AG04450 (cell line): Measurements from ENCODE around the gene TAF12. TPM values are rescaled to one million over a fixed set of nuclear protein-coding genes. Genes with fewer than 3 reads are reported as not detected.

Experiments
- CTCF ChIA-PET: fragments of 300-600, 350-600 bp; formaldehyde crosslinking; extraction: SDS; loops from one replicate; lab custom pipeline; 2022; ENCODE audit warnings: antibody characterized with exemption, inconsistent platforms; lab: Charles Lee
- POLR2A ChIA-PET: fragments of 350-600 bp; formaldehyde crosslinking; extraction: SDS; loops from one replicate; lab custom pipeline; 2021; ENCODE audit warnings: antibody characterized with exemption, inconsistent platforms; lab: Yijun Ruan, JAX
- DNase-seq: peaks from one replicate; pipeline ENCODE4 v3.0.0-alpha.2; 2011; ENCODE audit warnings: low read depth, low spot score
- H3K27ac ChIP-seq: one replicate; pipeline ENCODE4 v1.5.1; 2012; ENCODE audit warnings: low read depth, low read length, control low read depth
- H3K27me3 ChIP-seq: one replicate; pipeline ENCODE4 v1.6.0; 2012; ENCODE audit warnings: low read length; ENCODE audit not compliant: control insufficient read depth, insufficient read depth
- H3K4me3 ChIP-seq: 2 replicates; pipeline ENCODE4 v1.5.1; 2011; ENCODE audit warnings: mild to moderate bottlenecking, low read depth, low read length, control low read depth
- H3K9me3 ChIP-seq: 2 replicates; pipeline ENCODE4 v1.5.1; 2012; ENCODE audit warnings: low read length; ENCODE audit not compliant: control insufficient read depth, insufficient read depth
- CTCF ChIP-seq: IDR thresholded peaks from 2 replicates; pipeline ENCODE4 v1.5.1; 2011; ENCODE audit warnings: low read depth, low read length, control low read depth, inconsistent platforms
- polyA plus RNA-seq: library from polyadenylated mRNA; depleted of rRNA; stranded (reverse); fragments of >200 nt; gene quantifications from 2 replicates; pipeline ENCODE4 v1.2.3, GENCODE V29; 2011; rRNA removed
- small RNA-seq: library from RNA; depleted of rRNA; stranded (forward); fragments of <200 nt; gene quantifications from one replicate; pipeline ENCODE3, GENCODE V24; 2012; ENCODE audit warnings: low read depth; ENCODE audit not compliant: insufficient read length

TAF12 gene
- polyA plus RNA-seq, 1 experiment, result 54.2 TPM

GRCh38 chr1:28565726-28566125 is 77.1 kb downstream of the TAF12 start:
- TF ChIP-seq CTCF, result no peak
- Histone ChIP-seq H3K9me3 (no peaks in the 10 kb centered on the region), H3K27ac (no peak overlapping the region), H3K27me3 (no peaks in the 10 kb centered on the region), H3K4me3 (no peak overlapping the region)
- POLR2A ChIA-PET, result interaction anchor here (1.5 kb wide), 1 partner anchor 16 kb away, joined by 5 read pairs; no protein-coding TSS in a partner anchor
- no peak for DNase-seq
- CTCF ChIA-PET, result no interaction called here

- Histone ChIP-seq H3K9me3 (no peaks in the 10 kb centered on the region), H3K27me3 (no peaks in the 10 kb centered on the region), H3K4me3 (no peak overlapping the region), H3K27ac (no peak overlapping the region)
- DNase-seq, result no peak
- ChIA-PET CTCF (no interaction called here), POLR2A (interaction anchor here (1.5 kb wide), 1 partner anchor 17 kb away, joined by 5 read pairs; no protein-coding TSS in a partner anchor)
- no peak for TF ChIP-seq CTCF
Observed at GRCh38 chr1:28565040-28565439, 77.8 kb downstream of the TAF12 start.

GRCh38 chr1:28564310-28564709 is 78.6 kb downstream of the TAF12 start:
- no peak for TF ChIP-seq CTCF
- no peaks in the 10 kb centered on the region for H3K9me3 ChIP-seq
- DNase-seq, result no peak
- H3K27ac ChIP-seq, result no peak overlapping the region
- no peaks in the 10 kb centered on the region for H3K27me3 ChIP-seq
- CTCF ChIA-PET, result no interaction called here
- POLR2A ChIA-PET, result interaction anchor here (1.5 kb wide), 1 partner anchor 17 kb away, joined by 5 read pairs; no protein-coding TSS in a partner anchor
- H3K4me3 ChIP-seq, result no peak overlapping the region

GRCh38 chr1:28560886-28561285 is 82.0 kb downstream of the TAF12 start:
- POLR2A ChIA-PET, result no interaction called here
- no peak for DNase-seq
- CTCF ChIA-PET, result interaction anchor here (0.6 kb wide), 1 partner anchor 312 kb away, joined by 3 read pairs; no protein-coding TSS in a partner anchor
- H3K27me3 ChIP-seq, result no peaks in the 10 kb centered on the region
- no peak overlapping the region for H3K27ac ChIP-seq
- no peak for TF ChIP-seq CTCF
- H3K9me3 ChIP-seq, result no peaks in the 10 kb centered on the region
- no peak overlapping the region for H3K4me3 ChIP-seq

Small RNA genes lying within 50 kb of the gene (small RNA-seq; reads per million reads assigned to genes)
- not detected for gene RF00422
- gene RNU11, result not detected
- gene SNORA16A, result not detected
- not detected for gene SNORA44
- not detected for gene SNORA61
- 70.2 reads per million, percentile 87 among the genes with 10 or more reads in this experiment for gene SNORD99

Other genes with a start within 250 kb of the TAF12 start
- 22.4 and 24.0 TPM in 2 replicates for gene RCC1, start 137.0 kb downstream of the TAF12 start, polyA plus RNA-seq
- 29.4 and 30.1 TPM in 2 replicates for gene TRNAU1AP, start 90.0 kb downstream of the TAF12 start, polyA plus RNA-seq
- 3.4 and 3.7 TPM in 2 replicates for gene RAB42, start 50.8 kb downstream of the TAF12 start, polyA plus RNA-seq
- not detected in 2 replicates for gene RNU11, start 5.5 kb upstream of the TAF12 start, polyA plus RNA-seq
- gene GMEB1, start 25.7 kb upstream of the TAF12 start, polyA plus RNA-seq, result 6.2 and 6.5 TPM in 2 replicates
- gene YTHDF2, start 93.9 kb upstream of the TAF12 start, polyA plus RNA-seq, result 73.6 and 85.1 TPM in 2 replicates
- gene OPRD1, start 169.1 kb upstream of the TAF12 start, polyA plus RNA-seq, result not detected in 2 replicates